NB4 (cell line): Measurements from ENCODE around the gene RBM17.

ENCODE experiments used
- DNase-seq: peaks from one replicate; pipeline ENCODE4 v3.0.0; 2010; ENCODE audit warnings: low read depth
- H3K4me3 ChIP-seq: one replicate; pipeline ENCODE4 v1.5.1; 2011; ENCODE audit warnings: mild to moderate bottlenecking, low read depth, low read length, moderate library complexity
- CTCF ChIP-seq: IDR thresholded peaks from one replicate; pipeline ENCODE4 v1.5.1; 2012; ENCODE audit warnings: low read depth, low read length
- MAX ChIP-seq: IDR thresholded peaks from 2 replicates; pipeline ENCODE4 v1.6.1; 2011; ENCODE audit warnings: low read depth, low read length
- MYC ChIP-seq: IDR thresholded peaks from 2 replicates; pipeline ENCODE4 v1.6.1; 2011; ENCODE audit warnings: low read depth, low read length
- POLR2A ChIP-seq: IDR thresholded peaks from 2 replicates; pipeline ENCODE4 v1.6.1; 2011; ENCODE audit warnings: mild to moderate bottlenecking; ENCODE audit not compliant: insufficient read length; ENCODE audit errors: extremely low read depth

RBM17 gene

GRCh38 chr10:6128591-6129251 lies 39.9 kb downstream of the RBM17 start:
- TF ChIP-seq POLR2A (no peak), MAX (no peak), MYC (no peak), CTCF (no peak)
- DNase-seq, result no peak
- no peak overlapping the region for H3K4me3 ChIP-seq

- DNase-seq, result no peak
- no peak overlapping the region for H3K4me3 ChIP-seq
- TF ChIP-seq CTCF, result no peak
- TF ChIP-seq POLR2A, result no peak
- no peak for TF ChIP-seq MAX
- TF ChIP-seq MYC, result no peak
Measured at GRCh38 chr10:6130848-6131470, 42.1 kb downstream of the RBM17 start.

GRCh38 chr10:6133331-6134098 lies 44.7 kb downstream of the RBM17 start:
- H3K4me3 ChIP-seq, result no peak overlapping the region
- TF ChIP-seq MYC, result no peak
- no peak for TF ChIP-seq CTCF
- TF ChIP-seq POLR2A, result no peak
- TF ChIP-seq MAX, result no peak
- no peak for DNase-seq

- TF ChIP-seq MYC (no peak), MAX (no peak), CTCF (no peak), POLR2A (no peak)
- H3K4me3 ChIP-seq, result no peak overlapping the region
- no peak for DNase-seq
Measured at GRCh38 chr10:6134099-6134823, 45.4 kb downstream of the RBM17 start.

- H3K4me3 ChIP-seq, result no peak overlapping the region
- TF ChIP-seq CTCF (no peak), POLR2A (no peak), MAX (no peak), MYC (no peak)
- no peak for DNase-seq
Measured at GRCh38 chr10:6135039-6135438, 46.2 kb downstream of the RBM17 start.
